ENCODE measurements around the gene IFNAR1.

The IFNAR1 gene

DNA sequence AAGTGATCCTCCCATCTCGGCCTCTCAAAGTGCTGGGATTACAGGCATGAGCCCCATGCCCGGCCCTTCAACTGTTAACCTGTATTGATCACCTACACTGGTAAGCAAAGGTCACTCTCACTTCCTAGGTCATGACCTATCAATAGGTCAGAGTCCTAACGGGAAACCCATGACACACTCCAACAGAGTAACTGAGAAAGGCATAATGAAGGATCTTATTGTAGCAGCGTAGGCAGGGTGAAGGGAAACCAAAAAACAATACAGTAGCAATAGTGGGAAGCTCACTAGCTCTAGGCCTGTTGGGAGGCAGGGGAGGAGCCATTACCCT is 19.5 kb upstream of the IFNAR1 start (continued):
- TF ChIP-seq CSRNP3 (CRISPR knock-in tag; IDR thresholded peaks at IDR 0.05) (no peak), ZNF70 (CRISPR knock-in tag; IDR thresholded peaks at IDR 0.05) (no peak), PPARA (CRISPR knock-in tag; IDR thresholded peaks at IDR 0.05; ENCODE audit: borderline replicate concordance) (no peak), ISL1 (CRISPR knock-in tag; IDR thresholded peaks at IDR 0.05) (no peak), TSHZ2 (CRISPR knock-in tag; IDR thresholded peaks at IDR 0.05) (no peak), ZNF565 (CRISPR knock-in tag; conservative IDR thresholded peaks at IDR 0.05; ENCODE audit: low read depth) (no peak)

GRCh38 chr21:33305938-33306337 is 18.8 kb upstream of the IFNAR1 start:
- TF ChIP-seq PATZ1 (CRISPR knock-in tag; IDR thresholded peaks at IDR 0.05; ENCODE audit: borderline replicate concordance) = no peak
- ATAC-seq = no peak

- ATAC-seq = no peak; the same call in 2 of the 3 replicates
- no peak for TF ChIP-seq ZFP3 (CRISPR knock-in tag; IDR thresholded peaks at IDR 0.05)
- 0 out of 2 replicates have a peak, but pooled peaks have one; percentile 64 for TF ChIP-seq TCF4 (CRISPR knock-in tag; IDR thresholded peaks at IDR 0.05; ENCODE audit: borderline replicate concordance)
- TF ChIP-seq ZNF8 (CRISPR knock-in tag; IDR thresholded peaks at IDR 0.05) = no peak
- peak; percentile 65; the same call in 1 of the 2 replicates for TF ChIP-seq TSHZ2 (CRISPR knock-in tag; IDR thresholded peaks at IDR 0.05)
- no peak for TF ChIP-seq ZNF565 (CRISPR knock-in tag; conservative IDR thresholded peaks at IDR 0.05; ENCODE audit: low read depth)
Measured at GRCh38 chr21:33308586-33309490, 15.9 kb upstream of the IFNAR1 start.

GRCh38 chr21:33309778-33310177 is 15.0 kb upstream of the IFNAR1 start:
- no peak for TF ChIP-seq SNAI2 (CRISPR knock-in tag; IDR thresholded peaks at IDR 0.05)
- no peak for TF ChIP-seq ZC3H10 (CRISPR knock-in tag; IDR thresholded peaks at IDR 0.05)

DNA sequence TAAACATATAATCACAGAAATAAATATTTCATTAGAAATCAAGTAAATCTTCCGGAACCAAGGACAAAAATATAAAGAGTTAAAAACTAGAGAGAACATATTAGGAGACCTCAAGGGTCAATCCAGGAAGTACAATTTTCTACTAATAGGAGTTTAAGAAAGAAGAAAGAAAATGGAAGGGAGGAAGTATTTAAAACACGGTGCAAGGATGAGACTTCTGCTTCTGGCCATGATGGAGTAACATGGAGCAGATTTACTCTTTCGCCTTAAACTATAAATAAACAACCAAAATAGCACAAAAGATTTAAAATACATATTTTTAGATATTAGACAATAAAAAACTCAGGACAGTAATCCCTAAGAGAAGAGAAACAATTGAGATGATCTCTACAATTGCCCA is 12.6 kb upstream of the IFNAR1 start:
- TF ChIP-seq CSRNP3 (CRISPR knock-in tag; IDR thresholded peaks at IDR 0.05) (no peak), TOX (CRISPR knock-in tag; IDR thresholded peaks at IDR 0.05; ENCODE audit: borderline replicate concordance) (no peak), TSHZ2 (CRISPR knock-in tag; IDR thresholded peaks at IDR 0.05) (no peak), ZNF565 (CRISPR knock-in tag; conservative IDR thresholded peaks at IDR 0.05; ENCODE audit: low read depth) (no peak), GLIS3 (CRISPR knock-in tag; IDR thresholded peaks at IDR 0.05) (no peak), BACH2 (CRISPR knock-in tag; IDR thresholded peaks at IDR 0.05; ENCODE audit: borderline replicate concordance) (no peak), ZNF8 (CRISPR knock-in tag; IDR thresholded peaks at IDR 0.05) (no peak), ZC3H10 (CRISPR knock-in tag; IDR thresholded peaks at IDR 0.05) (no peak)
- TF ChIP-seq, protein P1, sequence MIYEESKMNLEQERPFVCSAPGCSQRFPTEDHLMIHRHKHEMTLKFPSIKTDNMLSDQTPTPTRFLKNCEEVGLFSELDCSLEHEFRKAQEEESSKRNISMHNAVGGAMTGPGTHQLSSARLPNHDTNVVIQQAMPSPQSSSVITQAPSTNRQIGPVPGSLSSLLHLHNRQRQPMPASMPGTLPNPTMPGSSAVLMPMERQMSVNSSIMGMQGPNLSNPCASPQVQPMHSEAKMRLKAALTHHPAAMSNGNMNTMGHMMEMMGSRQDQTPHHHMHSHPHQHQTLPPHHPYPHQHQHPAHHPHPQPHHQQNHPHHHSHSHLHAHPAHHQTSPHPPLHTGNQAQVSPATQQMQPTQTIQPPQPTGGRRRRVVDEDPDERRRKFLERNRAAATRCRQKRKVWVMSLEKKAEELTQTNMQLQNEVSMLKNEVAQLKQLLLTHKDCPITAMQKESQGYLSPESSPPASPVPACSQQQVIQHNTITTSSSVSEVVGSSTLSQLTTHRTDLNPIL (CRISPR knock-in tag; IDR thresholded peaks at IDR 0.05; ENCODE audit: low read depth) = no peak
- no peak for ATAC-seq

More at GRCh38 chr21:33309778-33310177, 15.0 kb upstream of the IFNAR1 start:
- ATAC-seq = no peak

All from SK-N-SH treated with all-trans-retinoic acid at 6 μM for 48 hours (cell line).